OCI-LY7 (cell line): Measurements from ENCODE around the gene GIMAP8.

Experiments
- EZH2phosphoT487 ChIP-seq: fragments of 200-600 bp; sonication (generic); IDR thresholded peaks from 2 replicates; pipeline ENCODE4 v1.6.1; 2018; ENCODE audit warnings: low read depth, borderline replicate concordance, mild to moderate bottlenecking, mixed run types, antibody characterized with exemption, low read length, moderate library complexity, mixed read lengths
- TF ChIP-seq, protein P1 (sequence below): fragments of 200-600 bp; sonication (generic); conservative IDR thresholded peaks from 2 replicates; pipeline ENCODE4 v1.5.1; 2014; ENCODE audit warnings: mild to moderate bottlenecking, antibody characterized with exemption, low read length, moderate library complexity, mixed read lengths

DNA sequence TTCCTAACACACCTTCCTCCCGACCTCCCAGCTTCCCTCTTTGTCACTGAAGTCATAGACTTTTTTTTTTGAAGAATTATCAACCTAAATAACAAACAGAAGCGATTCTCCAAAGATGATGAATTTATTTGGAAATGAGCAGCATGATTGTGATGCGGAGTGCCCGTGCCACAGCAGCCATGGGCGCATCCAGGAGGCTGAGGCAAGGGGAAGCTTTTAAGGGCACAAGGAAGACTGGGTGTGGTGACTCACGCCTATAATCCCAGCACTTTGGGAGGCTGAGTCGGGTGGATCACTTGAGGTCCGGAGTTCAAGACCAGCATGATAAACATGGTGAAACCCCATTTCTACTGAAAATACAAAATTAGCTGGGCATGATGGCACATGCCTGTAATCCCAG is 16.2 kb upstream of the GIMAP8 start:
- TF ChIP-seq, protein P1, sequence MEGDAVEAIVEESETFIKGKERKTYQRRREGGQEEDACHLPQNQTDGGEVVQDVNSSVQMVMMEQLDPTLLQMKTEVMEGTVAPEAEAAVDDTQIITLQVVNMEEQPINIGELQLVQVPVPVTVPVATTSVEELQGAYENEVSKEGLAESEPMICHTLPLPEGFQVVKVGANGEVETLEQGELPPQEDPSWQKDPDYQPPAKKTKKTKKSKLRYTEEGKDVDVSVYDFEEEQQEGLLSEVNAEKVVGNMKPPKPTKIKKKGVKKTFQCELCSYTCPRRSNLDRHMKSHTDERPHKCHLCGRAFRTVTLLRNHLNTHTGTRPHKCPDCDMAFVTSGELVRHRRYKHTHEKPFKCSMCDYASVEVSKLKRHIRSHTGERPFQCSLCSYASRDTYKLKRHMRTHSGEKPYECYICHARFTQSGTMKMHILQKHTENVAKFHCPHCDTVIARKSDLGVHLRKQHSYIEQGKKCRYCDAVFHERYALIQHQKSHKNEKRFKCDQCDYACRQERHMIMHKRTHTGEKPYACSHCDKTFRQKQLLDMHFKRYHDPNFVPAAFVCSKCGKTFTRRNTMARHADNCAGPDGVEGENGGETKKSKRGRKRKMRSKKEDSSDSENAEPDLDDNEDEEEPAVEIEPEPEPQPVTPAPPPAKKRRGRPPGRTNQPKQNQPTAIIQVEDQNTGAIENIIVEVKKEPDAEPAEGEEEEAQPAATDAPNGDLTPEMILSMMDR, result no peak
- TF ChIP-seq EZH2phosphoT487, result no peak
